Stimulated activated CD8-positive, alpha-beta memory T cell treated with anti-CD3 and anti-CD28 coated beads, Interleukin-15, amount 100 ng/mL, for 1 hour (primary cell): ENCODE results near the gene MAP4K4.

ENCODE experiments used
- DNase-seq: peaks from one replicate; pipeline ENCODE4 v3.0.0-alpha.2; 2020; ENCODE audit warnings: low read depth

Gene MAP4K4

DNA sequence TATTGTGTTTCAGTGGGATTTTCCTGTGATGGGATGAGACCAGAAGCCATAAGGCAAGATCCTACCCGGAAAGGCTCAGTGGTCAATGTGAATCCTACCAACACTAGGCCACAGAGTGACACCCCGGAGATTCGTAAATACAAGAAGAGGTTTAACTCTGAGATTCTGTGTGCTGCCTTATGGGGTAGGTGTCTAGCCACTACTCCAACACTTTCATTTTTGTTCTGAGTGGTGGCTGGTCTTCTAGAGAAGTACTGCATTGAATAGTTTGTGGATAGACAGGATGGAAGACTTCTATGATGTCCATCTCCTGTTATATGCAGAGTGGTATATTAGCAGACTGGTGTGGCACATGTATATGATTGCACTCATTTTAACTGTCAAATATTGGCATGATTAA, 176.6 kb downstream of the MAP4K4 start:
- no peak for DNase-seq

DNA sequence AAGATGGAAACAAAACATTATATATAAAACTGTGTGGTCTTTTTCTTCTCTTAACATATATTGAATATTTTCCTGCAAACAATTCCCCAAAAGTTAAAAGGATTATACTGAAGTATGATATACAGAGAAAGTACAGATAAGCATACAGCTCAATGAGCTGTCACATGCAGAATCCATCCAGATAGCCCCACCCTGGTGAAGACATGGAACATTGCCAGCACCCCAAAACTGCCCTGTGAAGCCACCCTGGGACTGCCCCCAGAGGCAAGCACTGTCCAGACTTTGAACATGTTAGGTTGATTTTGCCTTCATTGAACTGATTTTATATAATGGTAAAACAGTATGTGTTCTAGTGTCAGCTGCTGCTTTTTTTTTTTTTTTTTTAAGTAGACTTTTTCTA, 182.0 kb downstream of the MAP4K4 start:
- DNase-seq = no peak

DNA sequence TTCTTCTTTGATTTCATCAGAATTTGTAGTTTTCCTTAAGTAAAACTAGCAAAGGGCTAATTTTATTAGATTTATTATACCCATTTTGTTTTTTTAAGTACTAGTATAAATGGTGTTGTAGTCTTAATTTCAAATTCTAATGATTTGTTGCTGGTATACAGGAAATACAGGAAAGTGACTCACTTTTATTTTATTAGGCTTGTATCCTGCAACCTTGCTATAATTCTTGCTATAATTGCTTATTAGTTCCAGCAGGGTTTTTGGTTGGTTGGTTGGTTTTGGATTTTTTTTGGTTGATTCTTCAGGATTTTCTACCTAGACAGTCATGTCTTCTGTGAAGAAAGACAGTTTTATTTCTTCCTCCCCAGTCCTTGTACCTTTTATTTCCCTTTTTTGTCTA, 183.6 kb downstream of the MAP4K4 start:
- DNase-seq = no peak

GRCh38 chr2:101882769-101883307, 185.3 kb downstream of the MAP4K4 start:
- DNase-seq = no peak

GRCh38 chr2:101883860-101884259, 186.4 kb downstream of the MAP4K4 start:
- DNase-seq = no peak

DNA sequence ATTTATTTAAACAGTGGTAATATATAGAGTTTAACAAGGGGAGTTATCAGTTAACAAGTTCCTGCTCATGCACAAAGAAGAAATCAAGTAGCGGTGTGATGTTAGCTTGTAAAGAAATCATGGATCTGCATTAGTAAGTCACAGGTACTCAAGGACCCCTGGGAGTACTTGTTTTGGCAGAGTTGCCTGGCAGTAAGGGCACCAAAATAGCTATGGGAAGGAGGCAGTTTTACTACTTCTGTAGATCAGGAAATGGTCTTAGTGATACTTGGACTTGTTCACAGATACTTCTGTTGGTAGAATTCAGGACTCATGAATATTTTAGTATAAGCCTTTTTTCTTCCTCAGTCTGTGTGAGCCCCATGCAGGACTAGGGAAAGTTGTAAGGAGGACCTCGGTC, 186.9 kb downstream of the MAP4K4 start:
- no peak for DNase-seq

DNA sequence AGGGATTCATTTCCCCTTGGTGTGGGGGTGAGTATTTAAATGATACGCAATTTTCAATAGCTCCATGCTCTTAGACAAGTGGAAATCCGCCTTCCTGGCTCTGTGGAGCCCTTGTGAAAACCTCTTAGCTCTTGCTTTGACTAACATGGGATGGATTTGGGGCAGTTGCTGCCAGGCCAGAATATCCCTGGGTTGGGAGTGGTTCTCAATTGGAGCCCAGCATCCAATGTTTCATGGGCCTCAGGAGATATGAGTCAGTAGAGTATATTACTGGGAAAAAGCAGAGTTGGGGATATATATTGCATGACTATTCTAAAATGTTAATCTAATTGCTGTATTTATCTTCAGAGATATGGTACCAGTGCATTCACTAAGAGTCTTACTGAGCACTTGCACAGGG, 189.8 kb downstream of the MAP4K4 start:
- DNase-seq = no peak

DNA sequence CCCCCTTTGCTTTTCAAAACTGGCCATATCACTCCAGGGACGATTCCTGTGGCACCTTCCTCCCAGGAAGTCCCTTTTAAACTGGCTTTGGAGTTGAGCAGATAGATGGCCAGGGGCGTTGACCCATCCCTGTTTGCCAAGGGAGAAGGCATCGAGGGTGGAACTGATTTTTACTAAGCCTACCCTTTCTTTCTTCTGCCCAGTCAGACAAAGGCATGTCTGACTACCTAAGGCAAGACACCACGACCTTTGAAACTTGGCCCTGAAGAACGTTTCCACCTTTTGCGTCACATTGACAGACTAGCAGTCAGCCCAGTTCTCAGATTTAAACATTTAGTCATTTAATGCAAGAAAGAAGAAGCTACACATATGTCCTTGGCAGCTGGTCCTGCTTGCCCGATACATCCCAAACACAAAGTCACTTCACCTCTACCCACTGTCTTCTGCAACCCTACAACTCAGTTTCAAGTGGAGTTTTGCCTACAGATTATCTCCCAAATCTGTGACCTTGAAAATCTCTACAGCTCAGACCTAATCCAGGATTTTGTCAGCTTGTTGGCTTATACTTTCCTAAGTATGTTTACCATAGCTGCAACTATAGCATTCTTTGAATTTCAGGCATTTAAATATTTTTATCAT, 192.1 kb downstream of the MAP4K4 start:
- DNase-seq = no peak

GRCh38 chr2:101892377-101892776, 194.9 kb downstream of the MAP4K4 start:
- no peak for DNase-seq

- no peak for DNase-seq
Observed at GRCh38 chr2:101893681-101894381, 196.3 kb downstream of the MAP4K4 start.

- DNase-seq = no peak
Observed at GRCh38 chr2:101895039-101895438, 197.5 kb downstream of the MAP4K4 start.

DNA sequence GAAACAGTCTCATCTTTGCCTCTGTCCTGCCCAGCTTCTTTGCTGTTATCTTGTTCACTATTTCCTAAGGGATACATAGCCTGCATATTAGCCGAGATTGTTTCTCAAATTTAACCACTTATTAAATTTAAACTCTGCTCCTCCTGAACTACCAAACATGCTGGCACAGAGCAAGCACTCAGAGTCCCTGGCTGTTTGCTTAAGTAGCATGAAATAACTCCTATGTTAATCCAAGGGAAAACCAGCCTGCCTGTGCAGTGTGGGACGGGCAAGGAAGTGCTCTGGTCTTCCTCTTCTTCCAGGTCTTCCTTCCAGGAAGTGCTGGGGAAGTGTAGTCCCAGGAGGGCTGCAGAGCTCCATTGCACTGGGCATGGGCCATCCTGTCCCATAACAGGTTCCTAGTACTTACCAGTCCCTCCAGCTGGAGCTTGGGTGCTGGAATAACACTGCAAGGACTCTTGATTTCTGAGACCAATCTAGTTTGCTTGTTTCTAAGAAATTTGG, 198.4 kb downstream of the MAP4K4 start:
- DNase-seq = no peak

GRCh38 chr2:101897301-101897700, 199.8 kb downstream of the MAP4K4 start:
- no peak for DNase-seq

DNA sequence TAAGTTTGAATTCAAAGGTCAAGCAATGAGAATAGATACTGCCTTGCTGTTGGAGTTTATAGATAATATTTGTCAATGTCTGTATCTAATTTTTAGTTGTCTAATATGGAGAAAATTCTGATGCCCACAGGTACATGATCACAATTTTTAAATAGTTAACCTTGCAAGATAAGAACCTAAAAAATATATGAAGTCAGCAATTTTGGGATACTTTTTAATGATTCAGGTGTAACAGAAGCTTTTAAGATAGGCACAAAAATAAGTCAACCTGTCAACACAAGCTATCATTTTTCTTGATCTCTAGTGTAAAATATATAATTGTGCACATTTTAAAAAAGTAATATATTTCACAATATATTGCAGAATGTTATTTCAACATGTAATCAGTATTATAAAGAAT, 201.8 kb downstream of the MAP4K4 start:
- DNase-seq = no peak

- DNase-seq = no peak
Observed at GRCh38 chr2:101899871-101900270, 202.4 kb downstream of the MAP4K4 start.

DNA sequence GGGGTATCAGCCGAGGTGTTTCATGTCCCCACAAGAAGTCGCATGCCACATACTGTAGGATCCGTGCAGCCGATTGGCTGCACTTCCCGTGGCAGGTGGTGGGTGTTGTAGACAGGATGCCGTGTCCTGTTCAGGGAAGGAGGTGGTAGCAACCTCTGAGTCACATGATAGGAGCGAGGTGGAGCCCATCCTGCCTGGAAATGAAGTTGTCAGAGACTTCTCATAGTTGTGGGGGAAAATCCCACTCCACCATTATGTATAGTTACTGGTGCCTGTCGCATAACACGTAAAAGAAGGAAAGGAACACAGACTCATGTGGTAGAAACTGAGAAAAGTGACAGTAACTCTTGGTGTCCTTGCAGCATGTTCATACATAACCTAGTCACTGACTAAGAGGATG, 202.9 kb downstream of the MAP4K4 start:
- no peak for DNase-seq

DNA sequence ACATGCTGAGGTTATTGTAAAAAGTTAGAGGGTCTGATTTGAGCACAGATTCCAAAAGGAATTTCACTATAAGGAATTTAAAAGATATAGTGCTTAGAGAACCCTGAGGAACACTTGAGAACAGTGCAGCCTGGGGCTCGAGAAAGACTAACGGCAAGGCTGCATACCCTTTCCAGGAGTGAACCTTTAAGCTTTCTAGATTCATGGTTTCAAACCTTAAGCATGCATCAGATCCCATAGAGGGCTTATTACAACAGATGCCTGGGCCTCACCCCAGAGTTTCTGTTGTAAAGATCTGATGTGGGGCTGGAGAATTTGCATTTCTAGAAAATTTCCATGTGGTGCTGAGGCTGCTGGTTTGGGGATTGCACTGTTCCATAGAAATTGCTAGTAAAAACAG, 203.7 kb downstream of the MAP4K4 start:
- no peak for DNase-seq

DNA sequence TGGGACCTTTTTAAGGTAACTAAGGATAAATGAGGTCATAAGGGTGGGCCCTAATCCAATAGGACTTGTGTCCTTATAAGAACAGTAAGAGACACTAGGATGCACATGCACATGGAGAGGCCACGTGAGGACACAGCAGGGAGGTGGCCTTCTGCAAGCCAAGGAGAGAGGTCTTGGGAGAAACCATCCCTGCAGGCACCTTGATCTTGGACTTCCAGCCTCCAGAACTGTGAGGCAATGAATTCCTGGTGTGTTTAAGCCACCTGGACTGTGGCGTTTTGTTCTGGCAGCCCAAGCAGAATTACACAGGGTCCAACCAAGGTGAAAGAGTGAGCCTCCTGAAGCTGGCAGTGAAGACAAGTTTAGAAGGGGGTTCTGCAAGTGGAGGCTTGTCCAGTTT, 204.7 kb downstream of the MAP4K4 start:
- DNase-seq = no peak

- DNase-seq = no peak
Observed at GRCh38 chr2:101904916-101905315, 207.4 kb downstream of the MAP4K4 start.

DNA sequence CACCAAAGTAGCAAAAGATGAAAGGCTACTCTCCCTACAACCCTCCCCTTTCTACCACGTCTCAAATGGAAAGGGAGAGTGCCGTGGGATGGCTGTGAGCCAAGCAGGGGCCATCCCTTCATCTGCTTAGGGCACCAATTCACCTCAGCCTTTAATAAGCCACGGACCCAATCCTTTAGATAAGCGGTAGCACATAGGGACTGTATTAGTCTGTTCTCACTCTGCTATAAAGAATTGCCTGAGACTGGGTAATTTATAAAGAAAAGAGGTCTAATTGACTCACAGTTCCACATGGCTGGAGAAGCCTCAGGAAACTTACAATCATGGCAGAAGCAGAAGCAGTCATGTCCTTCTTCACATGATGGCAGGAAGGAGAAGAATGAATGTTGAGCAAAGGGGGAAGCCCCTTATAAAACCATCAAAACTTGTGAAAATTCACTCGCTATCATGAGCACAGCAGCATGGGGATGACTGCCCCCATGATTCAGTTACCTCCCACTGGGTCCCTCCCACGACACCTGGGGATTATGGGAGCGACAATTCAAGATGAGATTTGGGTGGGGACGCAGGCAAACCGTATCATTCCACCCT, 208.3 kb downstream of the MAP4K4 start:
- DNase-seq = no peak

- no peak for DNase-seq
Observed at GRCh38 chr2:101909760-101910159, 212.3 kb downstream of the MAP4K4 start.

DNA sequence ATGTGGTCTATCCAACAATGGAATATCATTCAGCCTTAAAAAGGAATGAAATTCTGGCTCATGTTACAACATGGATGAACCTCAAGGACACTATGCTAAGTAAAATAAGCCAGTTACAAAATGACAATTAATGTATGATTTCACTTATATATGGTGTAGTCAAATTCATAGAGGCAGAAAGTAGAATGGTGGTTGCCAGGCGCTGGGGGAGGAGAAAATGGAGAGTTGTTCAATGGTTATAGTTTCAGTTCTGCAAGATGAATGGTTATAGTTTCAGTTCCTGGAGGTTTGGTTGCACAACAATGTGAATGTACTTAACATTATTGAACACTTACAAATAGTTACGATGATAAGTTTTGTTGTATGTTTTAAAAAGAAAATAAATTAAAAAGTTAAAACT, 215.0 kb downstream of the MAP4K4 start:
- DNase-seq = no peak

- no peak for DNase-seq
Observed at GRCh38 chr2:101921319-101921952, 223.9 kb downstream of the MAP4K4 start.
